SK-N-SH (cell line): Measurements from ENCODE around the gene BDKRB2.

Experiments
- CHD2 ChIP-seq: fragments of 150-350 bp; IDR thresholded peaks from 2 replicates; pipeline ENCODE4 v1.6.1; 2018; ENCODE audit warnings: low read length; ENCODE audit not compliant: partially characterized antibody
- TAF1 ChIP-seq: IDR thresholded peaks from 2 replicates; pipeline ENCODE4 v1.6.1; 2012; ENCODE audit warnings: low read depth, mild to moderate bottlenecking, low read length, moderate library complexity, borderline replicate concordance
- ZBTB33 ChIP-seq: IDR thresholded peaks from 2 replicates; pipeline ENCODE4 v1.4.0; 2012; ENCODE audit warnings: low read depth, borderline replicate concordance
- TF ChIP-seq, protein P1 (sequence below): fragments of 200-600 bp; sonication (generic); IDR thresholded peaks from 2 replicates; pipeline ENCODE4 v1.6.1; 2017; ENCODE audit warnings: antibody characterized with exemption, mild to moderate bottlenecking, moderate library complexity

- TF ChIP-seq, protein P1, sequence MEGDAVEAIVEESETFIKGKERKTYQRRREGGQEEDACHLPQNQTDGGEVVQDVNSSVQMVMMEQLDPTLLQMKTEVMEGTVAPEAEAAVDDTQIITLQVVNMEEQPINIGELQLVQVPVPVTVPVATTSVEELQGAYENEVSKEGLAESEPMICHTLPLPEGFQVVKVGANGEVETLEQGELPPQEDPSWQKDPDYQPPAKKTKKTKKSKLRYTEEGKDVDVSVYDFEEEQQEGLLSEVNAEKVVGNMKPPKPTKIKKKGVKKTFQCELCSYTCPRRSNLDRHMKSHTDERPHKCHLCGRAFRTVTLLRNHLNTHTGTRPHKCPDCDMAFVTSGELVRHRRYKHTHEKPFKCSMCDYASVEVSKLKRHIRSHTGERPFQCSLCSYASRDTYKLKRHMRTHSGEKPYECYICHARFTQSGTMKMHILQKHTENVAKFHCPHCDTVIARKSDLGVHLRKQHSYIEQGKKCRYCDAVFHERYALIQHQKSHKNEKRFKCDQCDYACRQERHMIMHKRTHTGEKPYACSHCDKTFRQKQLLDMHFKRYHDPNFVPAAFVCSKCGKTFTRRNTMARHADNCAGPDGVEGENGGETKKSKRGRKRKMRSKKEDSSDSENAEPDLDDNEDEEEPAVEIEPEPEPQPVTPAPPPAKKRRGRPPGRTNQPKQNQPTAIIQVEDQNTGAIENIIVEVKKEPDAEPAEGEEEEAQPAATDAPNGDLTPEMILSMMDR: no peak
- TF ChIP-seq TAF1: no peak
- TF ChIP-seq ZBTB33: no peak
- no peak for TF ChIP-seq CHD2
Measured at GRCh38 chr14:96160076-96160912, 44.3 kb upstream of the BDKRB2 start.
